ENCODE data around the gene GJD4. TPM values are rescaled to one million over a fixed set of nuclear protein-coding genes. Genes with fewer than 3 reads are reported as not detected.

Gene GJD4
- total and polyA plus RNA-seq, 2 of the 4 experiments (the other 2 are of a cell fraction), result not detected

GRCh38 chr10:35576730-35577129 is 28.4 kb upstream of the GJD4 start:
- DNase-seq (no peak), ATAC-seq (ENCODE audit: low read depth) (no peak)
- Histone ChIP-seq H3K23ac (ENCODE audit: low read depth, low read length) (no peak overlapping the region), H4K91ac (ENCODE audit: insufficient read depth, low read depth, low read length) (no peak overlapping the region), H3K56ac (ENCODE audit: extremely low read depth, insufficient read depth, low read length) (no peak overlapping the region), H2AFZ (replicated peaks; ENCODE audit: low read length, poor library complexity) (no peak overlapping the region), H3K14ac (replicated peaks; ENCODE audit: low read depth, low read length) (no peak overlapping the region), H3K4me1 (ENCODE audit: control insufficient read depth, insufficient read depth, low read length) (peaks cover 9% of the 10 kb centered on the region), H3K27me3 (ENCODE audit: control insufficient read depth, insufficient read depth, low read length) (peaks cover 9% of the 10 kb centered on the region), H4K20me1 (ENCODE audit: insufficient read depth, low read length) (peaks cover 10% of the 10 kb centered on the region; the same call in 1 of the 2 replicates), H3K9me1 (ENCODE audit: insufficient read depth, low read length) (peaks cover 12% of the 10 kb centered on the region), H4K8ac (ENCODE audit: low read depth in 2 of 2, low read length in 2 of 2) (no peak overlapping the region), H2AK9ac (replicated peaks; ENCODE audit: low read depth, low read length, poor library complexity) (no peak overlapping the region), H2BK20ac (ENCODE audit: low read depth, low read length) (no peak overlapping the region), H3K9ac (ENCODE audit: low read depth, low read length) (no peak overlapping the region), H3K4me2 (ENCODE audit: low read depth, low read length) (no peak overlapping the region), H3K4me3 (ENCODE audit: insufficient read depth, low read depth, low read length) (no peak overlapping the region), H2BK120ac (ENCODE audit: low read depth, low read length) (no peak overlapping the region), H4K5ac (ENCODE audit: low read depth, low read length) (no peak overlapping the region), H2BK15ac (ENCODE audit: low read depth, low read length) (no peak overlapping the region), H3K18ac (ENCODE audit: low read depth, low read length) (no peak overlapping the region), H2AK5ac (ENCODE audit: low read depth, low read length) (no peak overlapping the region; the same call in 1 of the 2 replicates), H3K79me1 (ENCODE audit: low read depth in 1 of 2, low read length in 2 of 2) (no peaks in the 10 kb centered on the region), H2BK5ac (ENCODE audit: low read depth, low read length, poor library complexity, severe bottlenecking) (no peak overlapping the region), H3K36me3 (ENCODE audit: control insufficient read depth, insufficient read depth, low read length) (peaks cover 2% of the 10 kb centered on the region; the same call in 1 of the 2 replicates), H3K27ac (ENCODE audit: insufficient read depth, low read length) (no peak overlapping the region), H3K4ac (ENCODE audit: low read depth, low read length) (no peak overlapping the region), H3K9me3 (ENCODE audit: control insufficient read depth, insufficient read depth, low read length) (no peaks in the 10 kb centered on the region)
- intact Hi-C loops (cut with micrococcal nuclease) (no loop called here), dilution Hi-C loops (cut with HindIII; ENCODE audit: low sequenced_read_pairs, unreplicated experiment) (no loop called here), in situ Hi-C loops (cut with MboI; ENCODE audit: low sequenced_read_pairs) (no loop called here)
- TF ChIP-seq FOS (IDR thresholded peaks at IDR 0.05; ENCODE audit: low read depth, low read length) (no peak), MXI1 (IDR thresholded peaks at IDR 0.05; ENCODE audit: borderline replicate concordance, low read depth, low read length) (no peak), CHD1 (IDR thresholded peaks at IDR 0.05; ENCODE audit: low read depth, low read length) (no peak), RCOR1 (IDR thresholded peaks at IDR 0.05; ENCODE audit: insufficient replicate concordance, low read length) (no peak), MAFK (IDR thresholded peaks at IDR 0.05; ENCODE audit: low read depth, low read length) (no peak), SMC3 (IDR thresholded peaks at IDR 0.05; ENCODE audit: low read depth, low read length) (no peak), CTCF (conservative IDR thresholded peaks at IDR 0.05; ENCODE audit: low read depth, low read length) (no peak), USF2 (IDR thresholded peaks at IDR 0.05; ENCODE audit: low read depth, low read length) (no peak), BHLHE40 (IDR thresholded peaks at IDR 0.05; ENCODE audit: low read depth, low read length) (no peak), RFX5 (IDR thresholded peaks at IDR 0.05; ENCODE audit: low read depth, low read length) (no peak), RAD21 (IDR thresholded peaks at IDR 0.05; ENCODE audit: low read length) (no peak), MAZ (IDR thresholded peaks at IDR 0.05; ENCODE audit: borderline replicate concordance, low read depth, low read length) (no peak), POLR2A (IDR thresholded peaks at IDR 0.05; ENCODE audit: low read depth, low read length) (no peak), NFE2L2 (IDR thresholded peaks at IDR 0.05; ENCODE audit: low read depth, low read length) (no peak), ELK1 (IDR thresholded peaks at IDR 0.05; ENCODE audit: borderline replicate concordance, low read depth, low read length) (no peak), CEBPB (IDR thresholded peaks at IDR 0.05; ENCODE audit: low read depth, low read length) (no peak)
- ChIA-PET POLR2A (ENCODE audit: unreplicated experiment) (no interaction called here), CTCF (interaction anchor here (1.1 kb wide), 1 partner anchor 151 kb away, joined by 3 read pairs; no protein-coding TSS in a partner anchor)
- 86% methylated on average over 1 of the region's 3 CpGs; no CpG with 5 or more reads in 1 of the 2 experiments for WGBS, 2 experiments (ENCODE audit: extremely low coverage in 2 of 2, insufficient read length in 1 of 2)
- no TSS peak for BruUV-seq (replicated peaks)
